Activated CD8-positive, alpha-beta memory T cell treated with anti-CD3 and anti-CD28 coated beads for 4 hours (primary cell): Measurements from ENCODE around the gene GALNT11.

Experiments used
- DNase-seq, 2 donors: peaks; one replicate each; pipeline ENCODE4 v3.0.0-alpha.2; 2020; ENCODE audit warnings: low read depth in 2 of 2

Gene GALNT11

DNA sequence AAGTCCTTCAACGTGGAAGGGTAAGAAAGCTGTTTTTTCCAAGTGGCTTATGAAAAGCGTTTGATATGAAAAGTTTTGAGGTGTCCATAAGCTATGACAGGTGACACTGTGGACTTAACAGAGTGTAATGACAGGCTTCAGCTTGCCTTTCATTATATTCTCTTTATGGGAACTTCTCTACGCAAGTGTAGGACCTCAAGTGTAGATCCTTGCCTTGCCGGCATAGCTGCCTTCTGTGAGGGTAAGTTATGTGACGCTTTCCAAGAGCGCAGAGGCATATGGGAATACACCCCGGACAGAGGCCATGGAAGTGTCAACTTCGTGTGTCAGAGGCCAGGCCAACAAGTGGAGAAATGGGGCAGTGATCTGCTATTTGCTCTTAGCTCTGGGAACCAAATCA lies 91.9 kb downstream of the GALNT11 start:
- DNase-seq, result no peak

DNA sequence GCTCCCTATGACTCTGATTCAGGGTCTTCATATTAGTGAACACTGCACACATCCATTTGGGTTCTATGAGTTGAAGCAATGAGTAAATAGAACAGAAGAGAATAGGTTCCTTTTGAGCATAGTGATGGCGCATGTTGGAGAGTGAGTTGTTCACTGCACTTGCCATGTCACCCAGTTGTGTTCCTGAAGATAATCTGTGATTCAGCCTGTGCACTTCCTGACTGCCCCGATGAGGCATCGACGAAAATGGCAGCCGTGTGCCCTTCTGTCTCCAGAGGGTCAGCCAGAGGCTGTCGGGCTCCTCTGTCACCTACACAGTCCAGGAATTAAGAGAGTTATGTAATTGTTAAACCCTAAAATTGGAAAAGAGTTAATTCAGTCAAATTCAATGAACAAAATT lies 94.7 kb downstream of the GALNT11 start:
- no peak for DNase-seq

DNA sequence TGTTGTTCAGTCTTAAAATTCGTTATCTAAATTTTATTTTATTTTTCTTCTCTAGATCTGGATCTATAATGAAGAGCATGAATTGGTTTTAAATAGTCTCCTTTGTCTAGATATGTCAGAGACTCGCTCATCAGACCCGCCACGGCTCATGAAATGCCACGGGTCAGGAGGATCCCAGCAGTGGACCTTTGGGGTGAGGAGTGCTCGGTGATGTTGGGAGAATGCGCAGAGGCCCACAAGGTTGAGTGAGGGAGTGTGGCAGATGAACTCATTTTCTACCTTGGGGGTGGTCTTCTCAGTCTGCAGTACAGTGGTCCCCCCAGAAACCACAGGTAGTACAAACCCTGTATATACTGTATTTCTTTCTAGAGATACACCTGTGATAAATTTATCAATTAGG lies 95.3 kb downstream of the GALNT11 start:
- no peak for DNase-seq

DNA sequence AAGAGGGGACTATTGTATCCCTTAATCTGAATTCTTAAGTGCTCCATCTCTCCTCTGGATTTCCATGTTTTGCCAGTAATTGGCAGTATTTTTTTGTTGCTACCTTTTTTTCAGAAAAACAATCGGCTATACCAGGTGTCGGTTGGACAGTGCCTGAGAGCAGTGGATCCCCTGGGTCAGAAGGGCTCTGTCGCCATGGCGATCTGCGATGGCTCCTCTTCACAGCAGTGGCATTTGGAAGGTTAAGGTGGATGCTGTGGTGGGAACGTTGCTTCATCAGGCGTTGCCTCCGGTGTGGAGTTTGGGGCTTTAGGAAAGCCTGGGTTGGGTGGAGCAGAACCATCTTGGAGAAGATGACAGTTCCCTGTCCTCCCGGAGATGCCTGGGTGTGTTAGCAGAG lies 96.0 kb downstream of the GALNT11 start:
- DNase-seq, result no peak

DNA sequence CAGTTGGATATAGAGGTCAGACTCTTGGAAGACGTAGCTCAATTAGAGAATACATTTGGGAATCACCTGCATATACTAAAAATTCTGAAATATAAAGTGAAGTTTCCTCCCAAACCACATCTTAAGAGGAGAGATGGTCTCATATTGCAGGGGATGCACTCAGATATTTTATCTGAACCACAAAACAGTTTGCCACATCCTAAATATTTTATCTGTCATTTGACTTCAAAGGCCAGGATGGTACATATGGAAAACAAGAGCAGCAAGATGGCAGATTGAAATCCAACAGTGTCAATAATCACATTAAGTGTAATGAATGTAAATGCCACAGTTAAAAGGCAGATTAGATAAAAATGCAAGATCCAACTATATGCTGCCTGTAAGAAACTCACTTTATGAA lies 97.1 kb downstream of the GALNT11 start:
- DNase-seq, result no peak

DNA sequence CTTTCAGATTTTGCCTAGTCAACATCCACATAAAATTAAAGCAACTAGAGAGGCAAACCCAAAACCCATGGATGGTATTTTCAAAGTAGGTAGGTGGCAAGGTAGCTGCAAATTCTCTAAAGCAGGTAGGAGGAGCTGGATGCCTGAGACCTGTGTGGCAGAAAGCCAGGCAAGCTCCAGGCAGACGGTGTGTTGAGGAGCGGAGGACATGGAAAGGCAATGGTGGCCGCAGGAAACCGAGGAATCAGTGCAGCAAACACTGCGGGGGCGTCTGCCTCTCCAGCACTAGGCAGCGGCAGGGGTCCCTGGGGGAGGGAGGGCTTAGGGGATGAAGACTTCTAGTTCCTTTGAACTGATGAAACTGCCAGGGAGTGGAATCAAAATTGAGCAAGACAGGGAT lies 101.3 kb downstream of the GALNT11 start:
- DNase-seq, result no peak

DNA sequence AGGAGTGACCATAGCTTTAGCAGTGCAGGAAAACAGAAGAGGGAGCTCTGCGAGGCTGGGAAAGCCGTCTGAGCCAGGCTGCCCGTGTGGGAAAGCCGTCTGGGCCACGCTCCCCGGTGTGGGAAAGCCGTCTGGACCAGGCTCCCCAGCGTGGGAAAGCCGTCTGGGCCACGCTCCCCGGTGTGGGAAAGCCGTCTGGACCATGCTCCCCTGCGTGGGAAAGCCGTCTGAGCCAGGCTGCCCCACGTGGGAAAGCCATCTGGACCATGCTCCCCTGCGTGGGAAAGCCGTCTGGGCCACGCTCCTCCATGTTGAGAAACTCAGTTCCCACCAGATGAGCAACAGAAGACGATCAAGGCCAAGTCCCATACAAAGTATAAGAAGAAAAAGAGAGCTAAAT lies 101.8 kb downstream of the GALNT11 start:
- no peak for DNase-seq

DNA sequence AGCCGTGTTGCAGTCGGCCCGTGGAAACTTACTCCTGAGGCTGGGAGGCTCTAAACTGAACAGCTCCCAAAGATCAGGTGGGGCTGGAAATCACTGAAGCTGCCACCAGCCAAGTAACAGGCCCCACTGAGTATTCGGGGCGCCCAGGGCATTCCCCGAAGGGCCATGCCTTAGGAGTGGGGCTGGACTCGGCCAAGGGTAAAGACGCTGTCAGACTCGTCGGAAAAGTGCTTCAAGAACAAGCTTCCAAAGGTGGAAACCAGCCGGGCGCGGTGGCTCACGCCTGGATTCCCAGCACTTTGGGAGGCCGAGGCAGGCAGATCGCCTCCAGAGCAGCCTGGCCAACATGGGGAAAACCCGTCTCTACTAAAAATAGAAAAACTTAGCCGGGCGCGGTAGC lies 102.8 kb downstream of the GALNT11 start:
- no peak for DNase-seq

DNA sequence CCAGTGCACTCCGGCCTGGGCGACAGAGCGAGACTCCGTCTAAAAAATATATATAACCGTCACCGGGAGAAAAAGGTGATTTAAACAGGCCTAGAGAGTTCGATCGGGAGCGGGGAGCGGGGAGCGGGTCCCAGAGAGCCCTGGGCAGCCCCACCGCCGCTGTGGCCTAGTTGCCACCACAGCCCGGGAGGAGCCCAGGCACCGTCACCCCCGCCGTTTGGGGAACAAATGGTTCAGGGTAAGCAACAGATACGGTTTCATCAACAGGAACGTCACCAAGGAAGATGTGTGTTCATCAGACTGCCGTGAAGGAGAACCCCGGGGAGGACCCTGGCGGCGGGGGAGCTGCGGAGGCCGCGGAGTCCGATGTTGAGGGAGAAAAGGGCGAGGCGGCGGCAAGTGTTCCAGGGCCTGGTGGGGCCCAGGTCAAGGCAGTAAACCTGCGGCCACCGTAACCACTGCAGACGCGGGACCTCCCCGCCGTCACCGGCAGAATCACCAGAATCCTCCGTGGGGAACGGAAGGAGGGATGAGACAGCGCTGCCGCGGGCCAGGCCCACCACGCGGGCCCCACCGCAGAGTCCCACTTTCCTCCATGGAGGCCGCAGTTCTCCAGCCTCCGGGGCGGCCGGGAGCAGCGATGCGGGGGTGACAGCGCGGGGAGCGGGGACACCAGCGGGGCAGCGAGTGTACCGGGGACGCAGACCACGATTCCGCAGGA lies 103.4 kb downstream of the GALNT11 start:
- no peak for DNase-seq

DNA sequence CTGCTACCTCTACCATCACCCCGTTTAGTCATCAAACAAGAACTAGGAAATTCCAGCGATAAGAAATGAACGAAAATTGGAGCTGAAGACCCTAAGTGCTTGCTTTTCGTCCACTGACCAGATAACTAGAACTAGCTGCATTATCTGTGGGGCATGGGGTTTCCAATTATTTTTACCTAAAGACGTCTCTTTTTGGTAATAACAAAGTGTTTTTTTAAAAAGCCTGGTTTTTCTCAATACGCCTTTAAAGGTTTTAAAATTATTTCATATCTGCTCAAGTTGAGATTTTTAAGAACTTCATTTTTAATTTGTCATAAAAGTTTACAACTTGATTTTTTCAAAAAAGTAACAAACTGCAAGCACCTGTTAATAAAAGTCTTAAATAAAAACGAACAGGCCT lies 104.2 kb downstream of the GALNT11 start:
- no peak for DNase-seq

DNA sequence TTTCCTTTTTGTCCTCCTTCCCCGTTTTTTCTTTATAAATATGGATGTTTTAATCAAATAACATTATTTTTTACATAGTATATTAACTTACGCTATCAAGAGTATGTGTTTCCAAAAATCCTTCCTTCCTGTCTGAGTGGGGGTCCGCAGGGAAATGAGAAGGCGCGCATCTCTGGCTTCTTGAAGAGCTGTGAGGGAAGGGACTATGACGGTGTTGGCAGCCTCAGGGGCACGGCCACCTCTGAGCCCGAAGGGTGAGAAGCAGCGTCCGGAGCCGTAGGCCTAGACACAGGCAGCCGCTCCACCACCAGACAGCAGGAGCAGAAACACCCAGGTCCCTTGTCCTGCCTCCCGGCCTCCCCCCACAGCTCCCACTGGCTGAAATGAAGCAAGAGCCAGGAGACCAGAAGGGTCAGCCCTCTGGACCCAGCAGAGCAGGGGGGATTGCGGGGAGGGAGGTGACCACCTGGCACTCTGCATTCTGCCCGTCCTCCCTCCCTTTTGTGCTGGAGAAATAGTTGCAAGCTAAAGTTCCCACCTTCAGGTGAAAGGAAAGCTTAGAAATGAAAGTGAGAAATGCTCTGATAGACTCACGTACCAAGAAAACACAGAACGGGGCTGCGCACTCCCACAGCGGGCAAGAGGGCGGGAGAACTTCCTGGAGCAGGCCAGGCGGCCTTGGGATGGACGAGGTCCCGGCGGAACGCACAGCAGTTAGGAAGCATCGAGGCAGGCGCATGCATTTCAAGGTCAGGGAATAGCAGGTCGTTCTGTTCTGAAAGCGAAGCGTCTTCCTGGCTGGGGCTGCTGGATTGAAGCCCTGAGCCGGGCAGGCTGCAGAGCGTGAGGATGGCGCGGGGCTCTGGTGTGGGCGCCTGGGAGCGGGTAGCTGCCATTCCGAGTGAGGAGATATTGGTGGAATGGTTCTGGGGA lies 105.5 kb downstream of the GALNT11 start:
- no peak for DNase-seq

DNA sequence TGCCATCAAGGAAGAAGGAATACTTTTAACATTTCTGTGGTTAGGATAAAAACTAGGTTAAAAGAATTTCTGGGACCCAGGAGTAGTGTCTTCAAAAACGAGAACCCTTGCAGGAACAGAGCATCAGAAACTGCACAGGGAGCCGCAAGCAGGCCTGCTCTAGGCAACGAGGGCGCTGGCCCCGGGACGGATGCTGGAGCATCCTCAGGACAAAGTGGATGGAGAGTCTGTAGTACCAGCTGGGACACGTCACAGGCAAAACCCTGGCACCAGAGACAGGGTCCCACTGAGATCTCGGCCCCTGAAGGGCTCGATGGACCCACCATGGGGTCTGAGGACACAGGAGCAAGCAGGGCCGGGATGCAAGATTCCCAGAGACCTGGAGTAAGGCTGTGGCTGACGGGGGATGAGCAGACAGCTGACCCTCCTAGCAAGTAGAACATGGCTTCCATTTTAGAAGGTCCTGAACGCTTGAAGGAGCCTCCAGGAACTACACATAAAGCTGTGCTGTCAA lies 106.6 kb downstream of the GALNT11 start:
- DNase-seq, result no peak

DNA sequence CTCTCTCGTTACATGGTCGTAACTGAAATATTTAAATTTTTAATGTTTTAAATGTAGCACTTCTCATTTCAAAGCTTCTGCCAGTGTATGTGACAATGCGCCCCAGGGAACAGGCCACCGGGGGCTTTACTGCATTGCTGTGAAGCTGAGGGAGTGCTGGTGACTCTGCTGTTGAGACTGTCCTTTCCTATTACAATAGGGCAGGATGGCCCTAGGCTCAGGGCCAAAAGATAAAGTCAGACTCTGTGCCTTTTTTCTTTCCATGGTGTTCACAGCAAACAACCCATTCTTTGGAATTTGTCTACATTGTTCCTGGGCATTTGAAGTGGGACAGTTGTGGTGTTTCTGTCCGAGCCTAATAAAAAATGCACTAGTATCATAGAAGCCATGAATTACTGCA lies 107.3 kb downstream of the GALNT11 start:
- DNase-seq, result no peak

DNA sequence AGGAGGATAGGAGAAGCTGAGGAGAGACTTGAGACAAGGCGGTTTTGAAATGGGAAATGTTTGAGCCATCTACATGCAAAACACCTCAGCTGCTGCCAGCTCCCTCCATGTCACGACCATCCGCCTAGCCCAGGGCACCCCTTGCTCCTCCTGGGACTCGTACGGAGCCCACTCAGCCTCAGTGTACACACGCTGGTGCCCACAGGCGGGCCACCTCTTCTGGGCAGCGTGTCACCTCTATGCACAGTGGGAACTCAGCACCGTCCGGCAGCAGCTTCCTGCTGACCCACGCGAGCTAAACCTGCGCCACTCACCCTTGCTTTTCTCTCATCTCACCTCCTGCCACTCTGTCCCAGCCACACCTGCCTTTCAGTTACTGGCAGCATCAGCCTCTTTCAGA lies 108.3 kb downstream of the GALNT11 start:
- no peak for DNase-seq

DNA sequence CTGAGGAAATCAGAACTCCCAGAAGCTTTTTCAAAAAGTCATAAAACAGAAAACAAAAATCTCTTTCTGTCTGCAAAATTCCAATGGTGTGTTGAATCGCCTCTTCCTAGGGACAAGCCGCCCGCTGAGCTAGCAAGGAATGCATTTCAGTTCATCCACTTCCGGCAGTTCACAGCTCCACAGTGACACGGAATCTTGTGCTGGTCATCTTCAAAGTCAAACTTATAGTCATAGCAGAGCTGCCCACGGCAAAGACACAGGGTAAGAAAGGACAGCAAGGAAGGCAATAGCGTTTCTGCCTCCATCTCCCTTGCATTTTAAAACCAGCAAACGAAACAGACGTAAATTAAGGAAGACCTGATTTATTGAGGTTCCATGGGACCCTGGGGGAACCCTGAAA lies 111.2 kb downstream of the GALNT11 start:
- no peak for DNase-seq

DNA sequence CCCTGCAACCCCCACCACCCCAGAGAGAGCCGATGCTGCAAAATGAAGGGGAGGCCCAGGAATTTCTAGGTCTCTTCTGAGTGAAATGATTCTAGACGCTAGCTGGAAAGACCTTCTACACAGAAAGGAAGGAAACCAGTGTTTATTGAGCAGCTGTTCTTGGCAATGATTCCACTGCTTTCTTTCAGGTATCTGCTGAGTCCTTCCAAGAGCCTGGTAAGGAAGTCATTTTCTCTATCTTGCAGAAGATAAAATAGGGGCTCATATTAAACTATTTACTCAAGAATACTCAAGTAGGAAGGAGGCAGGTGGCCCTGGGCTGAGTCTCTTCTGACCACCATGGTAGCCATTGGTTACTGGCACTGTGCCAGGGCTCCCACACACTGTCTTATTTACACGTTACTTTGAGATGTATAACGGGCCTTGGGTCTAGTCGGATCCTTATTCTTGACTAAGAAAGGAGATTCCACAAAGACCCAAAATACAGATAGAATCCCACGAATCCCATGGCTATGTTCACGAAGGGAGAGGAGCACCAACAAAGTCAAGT lies 112.1 kb downstream of the GALNT11 start:
- no peak for DNase-seq

DNA sequence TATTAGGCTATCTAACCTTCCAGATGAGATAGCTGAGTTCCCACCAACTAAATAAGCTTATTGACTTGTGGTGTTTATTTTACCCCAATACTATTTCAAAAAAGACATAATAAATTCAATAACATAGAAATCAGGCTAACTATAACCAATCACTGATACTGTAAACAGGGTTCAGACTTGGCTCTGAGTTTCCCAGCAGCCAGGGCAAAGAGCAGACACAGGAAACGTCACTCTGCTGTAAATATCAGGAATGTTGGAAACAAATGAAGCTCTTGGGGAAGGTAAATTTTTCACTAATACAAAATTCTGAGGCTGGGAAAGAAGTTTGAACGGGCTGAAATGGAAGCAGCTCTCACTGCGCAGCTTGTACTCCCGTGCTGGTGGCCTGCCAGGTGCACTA lies 114.6 kb downstream of the GALNT11 start:
- no peak for DNase-seq

DNA sequence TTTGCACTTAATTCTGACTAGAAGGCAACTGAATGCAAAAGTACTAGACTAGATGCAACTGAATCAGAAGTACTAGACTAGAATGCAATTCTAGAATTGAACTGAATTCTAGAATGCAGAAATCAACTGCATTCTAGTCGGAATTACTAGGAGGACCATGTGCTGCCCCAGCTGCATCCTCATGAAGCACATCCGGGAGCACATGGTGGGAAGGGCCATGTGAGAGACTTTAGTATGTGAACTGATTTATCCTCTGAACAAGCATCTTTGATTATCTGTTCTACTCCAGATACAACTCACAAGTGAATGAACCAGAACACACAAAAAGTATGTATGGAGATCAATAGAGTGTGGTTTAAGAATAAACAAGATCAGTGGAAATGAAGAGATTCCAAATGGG lies 115.1 kb downstream of the GALNT11 start:
- no peak for DNase-seq

DNA sequence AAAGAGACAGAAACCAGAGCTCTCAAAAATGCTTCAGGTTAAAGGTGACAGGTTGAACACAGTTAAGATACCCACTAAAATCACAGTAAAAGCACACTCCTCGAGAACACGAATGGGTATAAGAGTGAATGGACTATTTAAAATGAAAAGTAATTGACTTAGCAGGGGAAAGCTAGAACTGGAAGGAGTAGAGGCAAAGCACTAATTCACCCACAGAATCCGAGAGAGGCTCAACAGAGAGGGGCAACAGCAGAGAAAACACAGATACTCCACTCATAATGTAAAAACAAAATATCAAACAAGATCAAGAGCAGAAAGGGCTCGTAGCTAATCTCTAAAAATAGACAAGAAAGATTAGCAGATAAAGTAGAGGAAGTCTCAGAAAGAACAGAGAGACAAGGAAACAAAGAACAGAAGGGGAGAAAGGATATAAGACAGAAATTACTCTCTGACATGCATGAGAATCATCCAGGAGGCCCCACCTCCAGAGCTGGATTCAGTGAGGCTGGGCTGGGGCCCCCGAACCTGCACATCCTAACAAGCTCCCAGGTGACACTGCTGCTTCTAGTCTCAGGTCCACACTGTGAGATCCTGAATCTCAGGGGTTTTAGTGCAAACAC lies 117.6 kb downstream of the GALNT11 start:
- DNase-seq, result no peak

DNA sequence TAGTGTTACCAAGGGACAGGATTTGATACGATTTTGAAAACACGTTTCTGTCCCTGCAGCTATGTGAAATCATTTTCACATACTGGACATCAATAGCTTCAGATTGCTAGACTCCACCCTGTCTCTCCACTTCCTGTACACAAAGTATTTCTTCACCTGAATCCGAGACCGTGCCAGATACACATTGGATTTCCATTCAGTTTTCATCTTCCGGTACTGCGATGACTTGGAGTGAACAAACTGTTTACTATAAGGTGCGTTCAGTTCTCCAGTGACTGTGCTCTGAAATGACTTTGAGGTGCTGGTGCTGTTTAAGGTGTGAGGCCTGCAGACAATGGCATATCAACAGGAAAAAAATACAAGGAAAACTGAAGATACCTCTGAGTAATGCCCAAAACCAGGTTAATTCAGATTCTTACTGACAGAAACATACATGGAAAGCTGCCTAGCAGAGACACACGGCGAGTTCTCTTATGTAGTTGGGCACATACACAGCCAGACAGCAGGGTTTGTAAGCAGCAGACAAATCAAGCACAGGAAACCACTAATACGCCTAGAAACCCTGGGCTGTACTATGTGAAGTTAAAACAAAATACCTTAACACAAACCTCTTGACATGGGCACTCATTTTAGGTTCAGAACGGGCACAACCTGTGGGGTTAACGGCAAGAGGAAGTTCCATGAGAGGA lies 119.2 kb downstream of the GALNT11 start:
- DNase-seq, result no peak

DNA sequence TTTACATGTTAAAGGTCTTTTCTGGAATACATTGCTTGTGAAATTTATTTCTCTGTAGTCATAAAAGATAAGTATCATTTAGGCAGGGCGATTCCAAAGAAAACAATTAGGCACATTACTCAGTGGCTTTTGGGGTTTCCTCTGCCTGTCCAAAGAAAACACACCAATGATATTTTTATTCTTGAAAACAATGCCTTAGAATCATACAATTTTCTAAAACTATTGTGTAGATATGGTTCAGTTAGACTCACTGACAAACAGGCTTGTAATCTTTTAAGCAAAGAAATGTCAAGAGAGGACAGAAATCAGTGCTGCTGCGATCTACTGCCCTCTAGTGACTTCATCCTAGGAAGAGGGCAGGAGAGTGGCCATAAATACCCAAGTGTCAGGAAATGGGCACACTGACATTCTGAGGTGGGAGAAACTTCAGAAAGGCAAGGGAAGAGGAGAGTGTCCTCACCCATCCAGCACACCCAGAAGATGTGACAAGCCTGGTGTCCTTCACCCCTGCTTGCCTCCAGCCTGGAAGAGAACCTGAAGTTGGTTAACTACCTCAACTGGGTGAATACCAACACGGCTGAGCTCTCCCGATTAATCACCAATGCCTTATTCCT lies 120.5 kb downstream of the GALNT11 start:
- DNase-seq, result no peak
